ENCODE results near the gene MYH13. TPM values are rescaled to one million over a fixed set of nuclear protein-coding genes. Genes with fewer than 3 reads are reported as not detected.

Gene MYH13
- total RNA-seq, 2 experiments from 2014 or later, result not detected

DNA sequence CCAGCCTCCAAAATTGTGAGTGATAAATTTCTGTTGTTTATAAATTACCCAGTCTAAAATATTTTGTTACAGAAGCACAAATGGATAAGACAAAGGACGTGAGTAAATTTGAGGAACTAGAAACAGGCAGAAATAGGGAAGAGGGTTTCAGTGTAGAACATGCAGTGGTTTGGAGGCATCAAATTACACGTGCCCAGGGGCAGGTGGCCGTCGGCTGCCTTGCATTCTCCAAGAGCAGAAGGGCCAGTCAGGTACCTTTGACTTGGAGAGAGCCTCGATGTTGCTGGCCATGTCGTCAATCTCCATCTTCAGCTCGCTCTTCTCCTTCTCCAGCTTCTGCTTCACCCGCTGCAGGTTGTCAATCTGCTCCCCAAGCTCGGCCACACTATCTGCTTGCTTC, 54.3 kb downstream of the MYH13 start:
- Histone ChIP-seq H3K9me2 (ENCODE audit: insufficient read depth, low read length) (no peaks in the 10 kb centered on the region), H3K36me3 (ENCODE audit: insufficient read depth, low read length) (no peaks in the 10 kb centered on the region), H3K79me2 (ENCODE audit: insufficient read depth, low read depth, low read length) (no peaks in the 10 kb centered on the region), H3K4me2 (ENCODE audit: low read length) (no peak overlapping the region), H3K4me1 (ENCODE audit: insufficient read depth, low read length, poor library complexity, severe bottlenecking) (no peaks in the 10 kb centered on the region), H3K4me3 (ENCODE audit: low read depth, low read length, poor library complexity, severe bottlenecking) (no peak overlapping the region), H3K27ac (ENCODE audit: low read depth, low read length, poor library complexity, severe bottlenecking) (no peak overlapping the region), H4K20me1 (ENCODE audit: insufficient read depth, low read length) (no peaks in the 10 kb centered on the region), H2AFZ (ENCODE audit: low read length) (no peak overlapping the region), H3K9me3 (ENCODE audit: low read length) (no peaks in the 10 kb centered on the region)
- POLR2A ChIA-PET, result no interaction called here
- intact Hi-C loops (cut with micrococcal nuclease; ENCODE audit: unreplicated experiment), result no loop called here
- BruUV-seq (replicated peaks), result no TSS peak
- DNase-seq (ENCODE audit: low spot score), result no peak
- CTCF ChIA-PET (ENCODE audit: unreplicated experiment), result no interaction called here
- TF ChIP-seq CTCF (conservative IDR thresholded peaks at IDR 0.05; ENCODE audit: low read length) (no peak), EZH2phosphoT487 (IDR thresholded peaks at IDR 0.05; ENCODE audit: borderline replicate concordance, low read depth, low read length) (no peak)

DNA sequence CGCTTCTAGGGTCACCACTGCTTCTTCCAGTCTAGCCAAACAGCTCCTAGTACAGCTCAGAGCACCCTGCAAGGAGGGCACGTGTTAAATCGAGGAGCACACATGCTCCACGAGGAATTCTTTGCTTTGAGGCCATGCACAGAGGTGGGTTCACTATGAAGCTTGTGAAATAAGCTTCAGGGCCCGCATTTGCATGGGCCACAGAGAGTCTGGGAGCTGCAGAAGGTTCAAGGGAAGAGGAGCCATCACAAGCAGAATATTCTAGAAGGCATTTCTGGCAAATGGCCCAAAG, 55.3 kb downstream of the MYH13 start:
- DNase-seq (ENCODE audit: low spot score), result no peak
- no peak for TF ChIP-seq EZH2phosphoT487 (IDR thresholded peaks at IDR 0.05; ENCODE audit: borderline replicate concordance, low read depth, low read length)
- TF ChIP-seq CTCF (conservative IDR thresholded peaks at IDR 0.05; ENCODE audit: low read length), result peak; percentile 35; the same call in 1 of the 2 replicates
- Histone ChIP-seq H3K79me2 (ENCODE audit: insufficient read depth, low read depth, low read length) (no peaks in the 10 kb centered on the region), H3K9me2 (ENCODE audit: insufficient read depth, low read length) (no peaks in the 10 kb centered on the region), H3K9me3 (ENCODE audit: low read length) (no peaks in the 10 kb centered on the region), H3K27ac (ENCODE audit: low read depth, low read length, poor library complexity, severe bottlenecking) (no peak overlapping the region), H3K4me1 (ENCODE audit: insufficient read depth, low read length, poor library complexity, severe bottlenecking) (no peaks in the 10 kb centered on the region), H3K4me3 (ENCODE audit: low read depth, low read length, poor library complexity, severe bottlenecking) (no peak overlapping the region), H4K20me1 (ENCODE audit: insufficient read depth, low read length) (no peaks in the 10 kb centered on the region), H3K4me2 (ENCODE audit: low read length) (no peak overlapping the region), H3K36me3 (ENCODE audit: insufficient read depth, low read length) (no peaks in the 10 kb centered on the region), H2AFZ (ENCODE audit: low read length) (no peak overlapping the region)
- BruUV-seq (replicated peaks), result no TSS peak
- intact Hi-C loops (cut with micrococcal nuclease; ENCODE audit: unreplicated experiment), result no loop called here
- ChIA-PET CTCF (ENCODE audit: unreplicated experiment) (no interaction called here), POLR2A (no interaction called here)

DNA sequence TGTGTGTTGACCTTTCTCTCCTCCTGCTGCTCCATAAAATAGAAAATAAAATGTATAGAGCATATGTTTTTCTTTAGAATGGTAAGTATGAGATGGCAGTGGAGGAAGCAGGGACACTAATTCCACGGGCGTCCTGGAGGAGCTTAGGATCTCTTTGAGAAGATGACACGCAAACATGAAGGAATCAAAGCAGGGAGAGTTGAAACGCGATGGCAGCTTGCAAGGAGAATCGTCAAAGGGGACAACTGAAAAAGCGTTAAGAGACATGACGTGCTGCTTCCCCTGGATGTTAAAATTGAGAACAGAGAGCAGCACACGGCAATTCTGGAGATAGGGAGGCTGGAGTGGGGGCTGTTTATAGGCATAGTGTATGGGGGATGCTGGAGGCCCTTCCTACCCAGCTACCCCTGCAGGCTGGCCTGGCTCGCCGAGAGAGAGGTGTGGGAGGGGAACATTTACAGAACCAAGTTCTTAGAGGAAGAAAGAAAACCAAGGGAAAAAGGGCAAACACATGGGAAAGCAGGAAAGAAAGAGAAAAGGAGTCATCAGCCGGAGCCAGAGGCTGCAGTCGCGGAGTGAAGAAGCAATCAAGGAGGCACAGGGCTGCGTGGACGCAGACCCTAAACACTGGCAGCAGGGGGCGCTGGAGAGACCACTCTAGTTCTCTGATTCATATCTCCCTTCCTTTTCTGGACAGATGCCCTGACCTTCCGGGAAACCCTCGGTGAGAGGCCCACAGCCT, 55.8 kb downstream of the MYH13 start:
- no peak overlapping the region for H3K4me3 ChIP-seq (ENCODE audit: low read depth, low read length, poor library complexity, severe bottlenecking)
- no peaks in the 10 kb centered on the region for H4K20me1 ChIP-seq (ENCODE audit: insufficient read depth, low read length)
- H3K79me2 ChIP-seq (ENCODE audit: insufficient read depth, low read depth, low read length), result no peaks in the 10 kb centered on the region
- H3K4me2 ChIP-seq (ENCODE audit: low read length), result no peak overlapping the region
- H3K9me3 ChIP-seq (ENCODE audit: low read length), result no peaks in the 10 kb centered on the region
- BruUV-seq (replicated peaks), result no TSS peak
- H3K4me1 ChIP-seq (ENCODE audit: insufficient read depth, low read length, poor library complexity, severe bottlenecking), result no peaks in the 10 kb centered on the region
- ChIA-PET POLR2A (no interaction called here), CTCF (ENCODE audit: unreplicated experiment) (no interaction called here)
- H3K27ac ChIP-seq (ENCODE audit: low read depth, low read length, poor library complexity, severe bottlenecking), result no peak overlapping the region
- H2AFZ ChIP-seq (ENCODE audit: low read length), result no peak overlapping the region
- no peaks in the 10 kb centered on the region for H3K9me2 ChIP-seq (ENCODE audit: insufficient read depth, low read length)
- intact Hi-C loops (cut with micrococcal nuclease; ENCODE audit: unreplicated experiment), result no loop called here
- TF ChIP-seq CTCF (conservative IDR thresholded peaks at IDR 0.05; ENCODE audit: low read length), result peak; percentile 79
- no peak for TF ChIP-seq EZH2phosphoT487 (IDR thresholded peaks at IDR 0.05; ENCODE audit: borderline replicate concordance, low read depth, low read length)
- no peaks in the 10 kb centered on the region for H3K36me3 ChIP-seq (ENCODE audit: insufficient read depth, low read length)
- DNase-seq (ENCODE audit: low spot score), result peak; percentile 30
